HG03565 (cell line): ENCODE measurements around the gene DCAF10.
"Not testable (repeated sequence)": the region's sequence is repeated elsewhere in the genome, so short reads cannot be mapped to it uniquely, and the experiment has no call there.

Experiments
- ATAC-seq: cut with Tn5 transposase; IDR thresholded peaks from one replicate; pipeline ENCODE4 v1.9.1; 2021; ENCODE audit warnings: mild to moderate bottlenecking, moderate library complexity; ENCODE audit not compliant: unreplicated experiment

Gene DCAF10

DNA sequence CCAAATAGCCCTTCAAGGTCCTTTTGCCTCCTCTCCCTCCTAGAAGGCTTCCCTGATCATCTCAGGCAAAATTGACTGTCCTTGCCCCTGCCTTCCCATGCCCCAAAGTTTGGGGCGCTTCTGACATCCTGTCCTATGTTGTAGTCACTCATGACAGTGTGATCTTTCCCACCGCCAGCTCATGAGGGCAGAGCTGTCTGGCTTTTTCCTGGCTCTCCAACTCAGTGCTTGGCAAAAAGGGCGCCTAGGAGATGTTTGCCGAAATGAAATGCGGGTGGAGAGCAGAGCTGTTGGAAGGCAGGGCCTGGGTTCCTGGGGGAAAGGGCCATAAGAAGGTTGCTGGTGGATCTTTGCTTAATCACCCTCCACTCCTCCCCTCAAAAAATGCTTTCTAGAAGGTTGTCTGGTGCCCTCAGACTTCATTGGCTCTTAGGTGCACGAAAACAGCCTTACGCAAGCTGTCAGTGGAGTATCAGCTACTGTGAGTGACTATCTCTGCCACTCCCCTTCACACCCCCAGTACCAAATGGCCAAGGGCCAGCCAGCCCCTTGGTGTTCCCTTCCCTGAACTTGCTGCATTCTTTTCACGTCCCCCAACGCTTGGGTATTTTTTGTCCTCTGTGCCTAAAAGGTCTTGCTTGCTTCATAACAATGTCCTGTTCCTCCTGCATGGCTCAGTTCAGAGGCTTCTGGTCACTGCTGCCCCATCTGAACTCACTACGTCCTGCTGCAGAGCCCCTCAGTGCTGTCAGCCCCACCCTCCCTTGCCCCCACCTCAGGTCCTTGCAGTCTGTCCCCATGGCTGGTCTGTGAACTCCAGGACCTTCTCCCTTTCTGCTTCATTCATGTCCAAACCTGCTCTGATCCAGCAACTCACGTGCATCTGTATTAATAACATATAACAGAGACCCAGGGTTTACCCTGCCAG lies 106.0 kb downstream of the DCAF10 start:
- no peak for ATAC-seq

DNA sequence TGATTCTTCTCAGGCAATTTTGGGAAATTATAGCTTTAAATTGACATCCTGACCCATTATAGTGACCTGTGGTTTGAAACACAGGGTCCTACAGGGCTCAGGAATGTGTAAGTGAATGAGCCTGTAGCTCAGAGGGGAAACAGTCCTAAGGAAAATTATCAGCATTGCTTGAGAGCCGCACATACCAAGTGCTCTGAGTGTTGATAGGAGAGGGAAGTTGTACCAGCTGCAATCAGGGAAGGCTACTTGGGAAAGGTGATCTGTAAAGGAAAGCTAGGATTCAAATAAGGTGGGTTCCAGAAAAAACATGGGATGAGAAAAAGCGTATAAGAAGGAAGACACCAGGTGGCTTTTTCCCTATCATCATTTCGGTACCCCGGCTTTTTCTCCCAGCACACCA lies 107.7 kb downstream of the DCAF10 start:
- ATAC-seq, result no peak

DNA sequence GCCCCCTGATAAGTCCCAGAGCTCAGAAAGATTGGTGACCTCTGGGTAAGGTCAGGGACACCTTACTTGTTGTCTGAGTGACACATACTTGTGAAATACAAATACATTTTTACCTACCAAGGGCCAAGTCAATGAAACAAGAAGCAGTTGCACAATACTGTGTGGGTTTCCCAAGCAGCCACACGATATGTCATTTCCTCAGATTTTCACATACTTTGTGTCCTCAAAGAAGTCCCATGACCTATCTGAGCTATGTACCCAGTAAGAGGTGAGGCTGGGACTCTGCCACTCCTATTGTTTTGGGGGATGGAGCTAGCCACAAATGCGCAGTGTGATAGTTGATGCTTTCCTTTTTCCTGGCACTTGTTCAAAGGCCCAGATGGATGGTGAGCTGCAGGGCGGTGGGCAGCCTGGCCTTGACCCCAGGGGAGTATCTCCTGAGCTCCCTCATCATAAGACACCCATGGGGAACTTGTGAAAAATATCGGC lies 108.1 kb downstream of the DCAF10 start:
- no peak for ATAC-seq

GRCh38 chr9:37909326-37909725 lies 108.7 kb downstream of the DCAF10 start:
- no peak for ATAC-seq

DNA sequence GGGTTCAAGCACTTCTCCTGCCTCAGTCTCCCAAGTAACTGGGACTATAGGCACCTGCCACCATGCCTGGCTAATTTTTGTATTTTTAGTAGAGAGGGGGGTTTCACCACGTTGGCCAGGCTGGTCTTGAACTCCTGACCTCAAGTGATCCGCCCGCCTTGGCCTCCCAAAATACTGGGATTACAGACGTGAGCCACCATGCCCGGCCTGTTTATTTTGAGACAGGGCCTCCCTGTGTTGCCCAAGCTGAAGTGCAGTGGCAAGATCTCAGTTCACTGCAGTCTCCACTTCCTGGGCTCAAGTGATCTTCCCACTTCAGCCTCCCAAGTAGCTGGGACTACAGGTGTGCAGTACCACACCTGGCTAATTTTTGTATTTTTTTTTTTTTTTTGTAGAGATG lies 109.2 kb downstream of the DCAF10 start:
- not testable (repeated sequence) for ATAC-seq

GRCh38 chr9:37910271-37910670 lies 109.7 kb downstream of the DCAF10 start:
- ATAC-seq, result no peak

DNA sequence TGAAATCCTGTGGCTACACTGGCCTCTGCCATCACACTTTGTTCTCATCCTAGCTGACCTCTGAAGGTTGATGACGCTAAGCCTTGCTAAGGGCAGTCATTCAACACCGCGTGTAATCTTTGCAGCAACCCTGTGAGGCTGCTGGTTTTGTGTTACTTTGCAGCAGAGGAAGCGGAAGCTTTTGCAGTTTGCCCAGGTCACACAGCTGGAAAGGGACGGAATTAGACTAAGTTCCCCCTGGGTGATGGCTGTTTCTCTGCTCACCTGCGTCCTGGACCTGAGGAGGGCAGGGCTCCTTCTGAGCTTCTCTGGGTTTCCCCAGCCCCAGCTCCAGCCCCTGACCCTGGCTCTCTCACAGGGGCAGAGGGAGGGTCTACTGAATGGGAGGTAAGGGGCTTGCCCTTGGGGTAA lies 110.7 kb downstream of the DCAF10 start:
- ATAC-seq, result no peak

DNA sequence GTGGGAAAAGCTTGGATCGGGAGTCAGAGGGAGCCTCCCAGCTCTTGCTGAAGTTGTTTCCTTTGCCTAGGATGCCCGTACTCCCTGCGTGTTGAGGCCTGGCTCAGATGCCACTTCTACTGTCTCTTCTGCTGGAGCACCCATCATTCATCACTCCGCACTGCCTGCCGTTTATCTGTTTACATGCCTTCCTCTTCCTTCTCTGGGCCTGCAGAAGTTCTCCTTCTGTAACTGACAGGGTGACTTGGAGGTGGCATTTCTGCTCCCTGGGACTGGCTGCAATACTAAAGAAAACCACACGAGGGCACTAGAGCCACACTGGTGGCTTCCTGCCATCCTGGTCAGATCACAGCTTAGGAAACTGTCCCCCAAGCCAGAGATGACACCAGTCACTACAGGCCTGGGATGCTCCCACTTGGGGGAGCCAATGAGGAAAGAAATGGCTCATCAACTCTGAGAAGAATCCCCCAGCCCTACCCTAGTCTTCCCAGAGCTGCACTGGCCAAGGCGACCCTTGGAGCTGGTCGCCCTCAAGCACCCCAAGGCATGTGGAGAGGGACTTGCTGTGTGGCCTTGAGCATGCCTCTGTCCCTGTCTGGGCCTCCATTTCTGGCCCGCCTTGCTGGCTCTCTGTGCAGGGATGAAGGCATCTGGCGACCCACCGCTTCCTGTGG lies 113.0 kb downstream of the DCAF10 start:
- peak; percentile 64 for ATAC-seq

- no peak for ATAC-seq
These were observed 113.6 kb downstream of the DCAF10 start for GRCh38 chr9:37914154-37914551.

- ATAC-seq, result no peak
These were observed 114.2 kb downstream of the DCAF10 start for GRCh38 chr9:37914701-37915358.

- ATAC-seq, result no peak
These were observed 115.4 kb downstream of the DCAF10 start for GRCh38 chr9:37915911-37916470.

DNA sequence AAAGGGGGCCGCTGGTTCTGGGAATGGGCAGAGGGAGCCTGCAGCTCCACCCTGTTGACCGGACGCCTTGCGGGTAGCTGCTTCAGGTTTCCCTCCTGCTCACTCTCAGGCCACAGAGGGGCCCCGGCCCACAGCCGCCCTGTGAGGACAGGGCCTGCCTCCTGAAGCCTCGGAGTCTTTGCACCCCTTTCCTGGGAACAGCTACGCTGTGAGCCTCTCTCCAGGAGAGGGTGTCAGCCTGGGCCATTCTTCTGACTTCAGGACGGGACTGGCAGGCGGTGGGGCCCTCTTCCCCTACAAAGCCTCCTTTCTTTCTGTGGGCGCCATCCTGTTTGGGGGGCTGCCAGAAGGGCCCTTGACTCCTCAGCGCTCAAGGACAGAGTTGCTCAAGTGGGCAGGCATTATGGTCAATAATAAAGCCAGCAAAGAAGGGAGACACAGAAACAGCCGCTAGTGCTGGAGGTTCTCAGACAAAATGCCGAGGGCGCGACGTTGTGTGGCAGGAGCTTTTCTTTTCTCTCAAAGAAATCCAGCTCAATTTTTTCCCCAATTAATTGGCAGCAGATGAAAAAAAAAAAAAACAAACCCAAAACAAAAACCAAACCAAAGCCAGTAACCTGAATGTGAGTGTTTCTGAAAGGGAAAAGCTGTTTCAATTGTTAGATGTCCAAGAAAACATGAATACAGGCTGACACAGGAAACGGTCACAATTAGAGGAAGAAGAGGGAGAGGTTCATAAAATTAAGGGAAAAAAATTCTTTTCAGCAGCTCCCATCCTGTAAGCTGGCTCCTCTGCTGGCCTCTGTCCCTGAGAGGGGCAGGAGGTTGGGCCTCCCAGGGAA lies 116.1 kb downstream of the DCAF10 start:
- no peak for ATAC-seq
